Measurements from ENCODE around the gene GET3.

The GET3 gene

GRCh38 chr19:12706332-12706718 is 31.0 kb upstream of the GET3 start:
- TF ChIP-seq REST (IDR thresholded peaks at IDR 0.05; ENCODE audit: low read depth) = no peak
- no peak for TF ChIP-seq TCF12 (IDR thresholded peaks at IDR 0.05; ENCODE audit: low read depth)
- TF ChIP-seq TAF1 (IDR thresholded peaks at IDR 0.05; ENCODE audit: low read depth) = no peak
- TF ChIP-seq EGR1 (IDR thresholded peaks at IDR 0.05) = no peak
- no peak for TF ChIP-seq EP300 (IDR thresholded peaks at IDR 0.05; ENCODE audit: borderline replicate concordance)
- no peak for TF ChIP-seq USF1 (IDR thresholded peaks at IDR 0.05)
- no peak for TF ChIP-seq MAX (IDR thresholded peaks at IDR 0.05)

GRCh38 chr19:12708641-12709040 is 28.7 kb upstream of the GET3 start:
- no peak for TF ChIP-seq MAX (IDR thresholded peaks at IDR 0.05)
- no peak for TF ChIP-seq NFIC (IDR thresholded peaks at IDR 0.05)
- TF ChIP-seq TAF1 (IDR thresholded peaks at IDR 0.05; ENCODE audit: low read depth) = no peak
- TF ChIP-seq CREB1 (IDR thresholded peaks at IDR 0.05; ENCODE audit: low read depth) = no peak
- TF ChIP-seq REST (IDR thresholded peaks at IDR 0.05; ENCODE audit: low read depth) = no peak
- TF ChIP-seq EGR1 (IDR thresholded peaks at IDR 0.05) = no peak
- no peak for TF ChIP-seq TEAD4 (IDR thresholded peaks at IDR 0.05)
- no peak for TF ChIP-seq ZBTB7A (IDR thresholded peaks at IDR 0.05; ENCODE audit: low read depth)
- no peak for TF ChIP-seq TCF12 (IDR thresholded peaks at IDR 0.05; ENCODE audit: low read depth)
- TF ChIP-seq FOXM1 (IDR thresholded peaks at IDR 0.05; ENCODE audit: borderline replicate concordance, low read depth) = no peak

- TF ChIP-seq ZBTB7A (IDR thresholded peaks at IDR 0.05; ENCODE audit: low read depth) = no peak
- TF ChIP-seq MAX (IDR thresholded peaks at IDR 0.05) = no peak
- TF ChIP-seq RAD21 (IDR thresholded peaks at IDR 0.05; ENCODE audit: low read depth) = no peak
- TF ChIP-seq EGR1 (IDR thresholded peaks at IDR 0.05) = no peak
- TF ChIP-seq TEAD4 (IDR thresholded peaks at IDR 0.05) = no peak
- no peak for TF ChIP-seq CREB1 (IDR thresholded peaks at IDR 0.05; ENCODE audit: low read depth)
- no peak for TF ChIP-seq TCF12 (IDR thresholded peaks at IDR 0.05; ENCODE audit: low read depth)
- no peak for TF ChIP-seq NFIC (IDR thresholded peaks at IDR 0.05)
- no peak for TF ChIP-seq REST (IDR thresholded peaks at IDR 0.05; ENCODE audit: low read depth)
- TF ChIP-seq CEBPB (IDR thresholded peaks at IDR 0.05) = no peak
- no peak for TF ChIP-seq EP300 (IDR thresholded peaks at IDR 0.05; ENCODE audit: borderline replicate concordance)
- no peak for TF ChIP-seq YY1 (IDR thresholded peaks at IDR 0.05; ENCODE audit: low read depth)
- no peak for TF ChIP-seq FOXM1 (IDR thresholded peaks at IDR 0.05; ENCODE audit: borderline replicate concordance, low read depth)
Observed at GRCh38 chr19:12711187-12711586, 26.1 kb upstream of the GET3 start.

- TF ChIP-seq TEAD4 (IDR thresholded peaks at IDR 0.05) = no peak
- no peak for TF ChIP-seq EP300 (IDR thresholded peaks at IDR 0.05; ENCODE audit: borderline replicate concordance)
- TF ChIP-seq FOXM1 (IDR thresholded peaks at IDR 0.05; ENCODE audit: borderline replicate concordance, low read depth) = no peak
- TF ChIP-seq YY1 (IDR thresholded peaks at IDR 0.05; ENCODE audit: low read depth) = no peak
- no peak for TF ChIP-seq RAD21 (IDR thresholded peaks at IDR 0.05; ENCODE audit: low read depth)
- no peak for TF ChIP-seq TAF1 (IDR thresholded peaks at IDR 0.05; ENCODE audit: low read depth)
- no peak for TF ChIP-seq REST (IDR thresholded peaks at IDR 0.05; ENCODE audit: low read depth)
- TF ChIP-seq CEBPB (IDR thresholded peaks at IDR 0.05) = no peak
- TF ChIP-seq EGR1 (IDR thresholded peaks at IDR 0.05) = no peak
- no peak for TF ChIP-seq MAX (IDR thresholded peaks at IDR 0.05)
- no peak for TF ChIP-seq CREB1 (IDR thresholded peaks at IDR 0.05; ENCODE audit: low read depth)
- no peak for TF ChIP-seq TCF12 (IDR thresholded peaks at IDR 0.05; ENCODE audit: low read depth)
- TF ChIP-seq NFIC (IDR thresholded peaks at IDR 0.05) = no peak
- TF ChIP-seq ZBTB7A (IDR thresholded peaks at IDR 0.05; ENCODE audit: low read depth) = no peak
Observed at GRCh38 chr19:12715102-12715501, 22.2 kb upstream of the GET3 start.
